WI38 (cell line): ENCODE data around the gene SAMD1.
A peak's percentile ranks its signal among the peaks of the same experiment; 100 is the strongest.
"Not testable (repeated sequence)": the region's sequence is repeated elsewhere in the genome, so short reads cannot be mapped to it uniquely, and the experiment has no call there.

Experiments used
- H3K4me3 ChIP-seq: 2 replicates; pipeline ENCODE4 v1.5.1; 2011; ENCODE audit warnings: low read depth, mild to moderate bottlenecking, control low read depth, low read length
- CTCF ChIP-seq: IDR thresholded peaks from 2 replicates; pipeline ENCODE4 v1.5.1; 2012; ENCODE audit warnings: low read depth, mild to moderate bottlenecking, control low read depth, low read length

SAMD1 gene

GRCh38 chr19:14048443-14049153, 42.0 kb downstream of the SAMD1 start:
- peak; percentile 92 for TF ChIP-seq CTCF
- H3K4me3 ChIP-seq, result no peak overlapping the region

GRCh38 chr19:14047866-14048265, 42.7 kb downstream of the SAMD1 start:
- not testable (repeated sequence) for H3K4me3 ChIP-seq

DNA sequence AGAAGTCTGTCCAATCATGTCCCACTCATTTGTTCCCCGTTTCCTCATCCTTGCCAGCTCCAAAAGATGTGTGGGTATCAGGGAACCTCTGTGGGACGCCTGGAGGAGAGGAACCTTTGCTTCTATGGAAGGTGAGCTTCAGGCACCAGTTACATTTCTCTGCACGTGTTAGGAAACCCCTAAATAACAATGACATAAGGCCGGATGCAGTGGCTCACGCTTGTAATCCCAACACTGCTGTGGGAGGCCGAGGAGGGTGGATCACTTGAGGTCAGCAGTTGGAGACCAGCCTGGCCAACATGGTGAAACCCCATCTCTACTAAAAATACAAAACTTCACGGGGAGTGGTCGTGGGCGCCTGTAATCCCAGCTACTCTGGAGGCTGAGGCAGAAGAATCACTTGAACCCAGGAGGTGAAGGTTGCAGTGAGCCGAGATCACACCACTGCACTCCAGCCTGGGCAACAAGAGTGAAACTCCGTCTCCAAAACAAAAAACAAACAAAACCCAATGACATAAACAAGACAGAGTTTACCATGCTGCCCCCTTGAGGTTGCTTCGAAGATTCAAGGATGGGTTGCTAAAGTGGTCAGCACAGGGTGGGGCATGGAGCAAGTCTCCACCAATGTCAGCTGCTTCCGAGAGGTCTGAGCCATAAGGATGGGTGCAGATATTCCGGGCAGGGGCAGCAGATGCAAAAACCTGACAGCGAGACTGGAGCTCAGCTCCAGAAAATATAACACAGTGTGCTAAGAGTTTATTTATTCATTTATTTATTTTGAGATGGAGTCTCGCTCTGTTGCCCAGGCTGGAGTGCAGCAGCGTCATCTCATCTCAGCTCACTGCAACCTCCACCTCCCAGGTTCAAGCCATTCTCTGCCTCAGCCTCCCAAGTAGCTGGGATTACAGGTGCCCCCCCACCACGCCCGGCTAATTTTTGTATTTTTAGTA, 47.6 kb downstream of the SAMD1 start:
- peak; percentile 28; the same call in 1 of the 2 replicates for TF ChIP-seq CTCF
- H3K4me3 ChIP-seq, result not testable (repeated sequence)

DNA sequence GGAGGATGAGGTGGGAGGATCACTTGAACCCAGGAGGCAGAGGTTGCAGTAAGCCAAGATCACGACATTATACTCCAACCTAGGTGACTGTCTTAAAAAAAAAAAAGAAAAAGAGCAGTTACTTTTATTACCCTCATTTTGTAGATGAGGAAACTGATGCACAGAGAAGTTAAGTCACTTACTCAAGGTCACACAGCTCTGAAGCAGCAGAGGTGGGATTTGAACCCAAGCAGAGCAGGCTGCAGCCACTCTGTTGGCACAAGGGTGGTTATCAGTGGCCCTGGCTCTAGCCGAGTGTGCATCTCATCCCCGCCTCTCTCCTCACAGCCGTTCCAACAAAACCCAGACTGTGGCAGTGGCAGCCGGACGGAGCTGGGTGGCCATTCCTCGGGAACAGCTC, 51.4 kb downstream of the SAMD1 start:
- TF ChIP-seq CTCF, result no peak

More for the DNA sequence above, 51.4 kb downstream of the SAMD1 start:
- no peak overlapping the region for H3K4me3 ChIP-seq
